Endothelial cell of umbilical vein (primary cell): ENCODE data around the gene HOXB3. TPM values are rescaled to one million over a fixed set of nuclear protein-coding genes. Genes with fewer than 3 reads are reported as not detected.

ENCODE experiments used
- BruUV-seq: library from RNA; stranded (reverse); fragments of 400-500 nt; replicated peaks from 2 replicates; lab custom pipeline; 2021; lab: Mats Ljungman, UMichigan
- CTCF ChIA-PET: fragments of 300-600, 350-600 bp; sonication (Branson Sonifier 250); formaldehyde crosslinking; loops from one replicate; lab custom pipeline; 2021; ENCODE audit warnings: antibody characterized with exemption, inconsistent platforms; lab: Charles Lee
- POLR2A ChIA-PET: fragments of 300-600, 350-600 bp; sonication (Branson Sonifier 250); formaldehyde crosslinking; loops from one replicate; lab custom pipeline; 2021; ENCODE audit warnings: antibody characterized with exemption, inconsistent platforms; lab: Charles Lee
- DNase-seq: peaks from one replicate; pipeline ENCODE4 v3.0.0-alpha.2; 2011; ENCODE audit warnings: low read depth, low spot score
- FAIRE-seq: peaks from 2 replicates; lab custom pipeline; 2011; peaks lifted over from hg19 to GRCh38; lab: Jason Lieb, UNC
- H2AFZ ChIP-seq: 2 replicates; pipeline ENCODE4 v1.6.0; 2012; ENCODE audit warnings: low read depth, low read length, control low read depth, inconsistent platforms
- H3K27ac ChIP-seq: 2 replicates; pipeline ENCODE4 v1.5.1; 2011; ENCODE audit warnings: low read depth, mild to moderate bottlenecking, control low read depth, low read length, moderate library complexity; ENCODE audit not compliant: insufficient read depth
- H3K27me3 ChIP-seq, 2 experiments: 2 replicates each; pipeline versions ENCODE4 v1.6.0 to v1.6.1; 2011; ENCODE audit warnings: low read length in 2 of 2, mixed read lengths in 1 of 2; ENCODE audit not compliant: control insufficient read depth in 2 of 2, insufficient read depth in 2 of 2
- H3K36me3 ChIP-seq, 2 experiments: 2 replicates in 1 of 2; 3 replicates in 1 of 2; pipeline ENCODE4 v1.5.1; 2011; ENCODE audit warnings: low read length in 2 of 2, mild to moderate bottlenecking in 1 of 2, moderate library complexity in 1 of 2; ENCODE audit not compliant: control insufficient read depth in 2 of 2, insufficient read depth in 2 of 2; ENCODE audit errors: extremely low read depth in 1 of 2
- H3K4me1 ChIP-seq: 3 replicates; pipeline ENCODE4 v1.5.1; 2011; ENCODE audit warnings: mild to moderate bottlenecking, low read length; ENCODE audit not compliant: control insufficient read depth, insufficient read depth; ENCODE audit errors: extremely low read depth
- H3K4me2 ChIP-seq: 2 replicates; pipeline ENCODE4 v1.6.1; 2011; ENCODE audit warnings: low read length, control low read depth, mixed read lengths; ENCODE audit not compliant: insufficient read depth
- H3K4me3 ChIP-seq, 3 experiments: fragments of 200-600 bp in 1 of 3; sonication (generic), shearing (Covaris generic) in 1 of 3; replicated peaks in 1 of 3; 2 replicates each; pipeline ENCODE4 v1.5.1; 2011 to 2016; ENCODE audit warnings: control low read depth in 3 of 3, low read length in 3 of 3, mild to moderate bottlenecking in 2 of 3, inconsistent platforms in 1 of 3, low read depth in 1 of 3, moderate library complexity in 1 of 3; ENCODE audit not compliant: insufficient read depth in 1 of 3
- H3K79me2 ChIP-seq: 2 replicates; pipeline ENCODE4 v1.6.0; 2012; ENCODE audit warnings: low read length, inconsistent platforms; ENCODE audit not compliant: control insufficient read depth, insufficient read depth
- H3K9ac ChIP-seq: replicated peaks from 2 replicates; pipeline ENCODE3; 2011; ENCODE audit warnings: low read length, control low read depth; ENCODE audit not compliant: insufficient read depth; ENCODE audit errors: extremely low read depth
- H3K9me1 ChIP-seq: replicated peaks from 3 replicates; pipeline ENCODE4 v1.6.0; 2011; ENCODE audit warnings: mild to moderate bottlenecking, low read length; ENCODE audit not compliant: control insufficient read depth, insufficient read depth; ENCODE audit errors: extremely low read depth
- H3K9me3 ChIP-seq: replicated peaks from 2 replicates; pipeline ENCODE4 v1.5.1; 2012; ENCODE audit warnings: low read length, inconsistent platforms; ENCODE audit not compliant: control insufficient read depth, insufficient read depth
- H4K20me1 ChIP-seq: replicated peaks from 2 replicates; pipeline ENCODE3; 2011; ENCODE audit warnings: mild to moderate bottlenecking, low read length; ENCODE audit not compliant: control insufficient read depth, insufficient read depth; ENCODE audit errors: extremely low read depth
- EZH2 ChIP-seq: IDR thresholded peaks from 2 replicates; pipeline ENCODE4 v1.6.1; 2012; ENCODE audit warnings: borderline replicate concordance, low read depth, mild to moderate bottlenecking, moderate library complexity, low read length, inconsistent platforms; ENCODE audit not compliant: severe bottlenecking
- FOS ChIP-seq: IDR thresholded peaks from 2 replicates; pipeline ENCODE4 v1.6.1; 2011; ENCODE audit warnings: mild to moderate bottlenecking, low read length, moderate library complexity, borderline replicate concordance; ENCODE audit not compliant: insufficient read depth
- GATA2 ChIP-seq: IDR thresholded peaks from 2 replicates; pipeline ENCODE4 v1.7.0; 2011; ENCODE audit warnings: low read depth, mild to moderate bottlenecking, moderate library complexity, mixed read lengths, low read length; ENCODE audit not compliant: insufficient read length, insufficient read depth
- JUN ChIP-seq: IDR thresholded peaks from 2 replicates; pipeline ENCODE4 v1.6.1; 2011; ENCODE audit warnings: borderline replicate concordance, low read depth; ENCODE audit not compliant: insufficient read length, insufficient read depth
- MYC ChIP-seq: IDR thresholded peaks from one replicate; pipeline ENCODE4 v1.6.1; 2011; ENCODE audit warnings: mild to moderate bottlenecking, low read depth, low read length
- POLR2A ChIP-seq: IDR thresholded peaks from 2 replicates; pipeline ENCODE4 v1.6.1; 2012; ENCODE audit warnings: low read depth, mild to moderate bottlenecking, control low read depth, low read length
- POLR2AphosphoS5 ChIP-seq: IDR thresholded peaks from 2 replicates; pipeline ENCODE4 v1.6.1; 2012; ENCODE audit warnings: low read depth, mild to moderate bottlenecking, control low read depth, low read length, moderate library complexity; ENCODE audit not compliant: insufficient read depth
- dilution Hi-C: fragments of 300-500 bp; cut with MboI; formaldehyde crosslinking; loops from one replicate; pipeline ENCODE4 v1.15.0; 2019; ENCODE audit warnings: low sequenced_read_pairs; ENCODE audit not compliant: extremely low pct_ligation_motif_present
- intact Hi-C: fragments of 100-400 bp; cut with micrococcal nuclease; formaldehyde crosslinking; loops from one replicate; pipeline ENCODE4 v1.10.0; 2022
- polyA plus RNA-seq, 4 experiments: library from polyadenylated mRNA; depleted of rRNA in 3 of 4; stranded (reverse) in 3 of 4; unstranded in 1 of 4; fragments of >200 nt; gene quantifications; 2 replicates each; pipeline versions ENCODE4 v1.2.1 to v1.2.3, GENCODE V29; 2011 to 2012; ENCODE audit warnings: missing spikeins in 1 of 4
- total RNA-seq: library from RNA; stranded (reverse); gene quantifications from 2 replicates; pipeline ENCODE4 v1.2.3, GENCODE V29; 2021
- TF ChIP-seq, protein P1 (sequence below), 2 donors: IDR thresholded peaks; 1 replicate in 1 of 2; 2 replicates in 1 of 2; pipeline ENCODE4 v1.5.1; 2011; ENCODE audit warnings: low read length in 2 of 2, mild to moderate bottlenecking in 2 of 2, moderate library complexity in 2 of 2, control low read depth in 1 of 2, inconsistent platforms in 1 of 2, low read depth in 1 of 2; ENCODE audit not compliant: insufficient read depth in 1 of 2; ENCODE audit errors: extremely low read depth in 1 of 2
- TF ChIP-seq, protein P2 (sequence below): IDR thresholded peaks from 2 replicates; pipeline ENCODE4 v1.6.1; 2011; ENCODE audit not compliant: insufficient read depth, insufficient read length

HOXB3 gene
- total and polyA plus RNA-seq, 2 donors (not counting 3 experiments of a cell fraction or from before 2014, with no cell fraction given): 29.6 to 56.6 TPM

- Histone ChIP-seq H3K4me1 (peaks cover 30% of the 10 kb centered on the region), H3K27ac (peak within 1 kb of the TSS; percentile 54), H3K4me2 (peak within 1 kb of the TSS; percentile 95), H3K36me3 (no peaks in the 10 kb centered on the region), H3K27me3 (no peaks in the 10 kb centered on the region), H3K9ac (peak within 1 kb of the TSS; percentile 87), H4K20me1 (no peaks in the 10 kb centered on the region), H3K79me2 (peaks cover 57% of the 10 kb centered on the region), H3K4me3 (peak within 1 kb of the TSS; percentile 47 to 97 (median 86)), H3K9me1 (no peaks in the 10 kb centered on the region), H3K9me3 (no peaks in the 10 kb centered on the region), H2AFZ (peak within 1 kb of the TSS; percentile 77)
- no TSS peak for BruUV-seq
- TF ChIP-seq EZH2 (no peak), POLR2AphosphoS5 (peak; percentile 66), POLR2A (peak; percentile 90), GATA2 (no peak), MYC (no peak), FOS (no peak), JUN (no peak)
- TF ChIP-seq, protein P1, sequence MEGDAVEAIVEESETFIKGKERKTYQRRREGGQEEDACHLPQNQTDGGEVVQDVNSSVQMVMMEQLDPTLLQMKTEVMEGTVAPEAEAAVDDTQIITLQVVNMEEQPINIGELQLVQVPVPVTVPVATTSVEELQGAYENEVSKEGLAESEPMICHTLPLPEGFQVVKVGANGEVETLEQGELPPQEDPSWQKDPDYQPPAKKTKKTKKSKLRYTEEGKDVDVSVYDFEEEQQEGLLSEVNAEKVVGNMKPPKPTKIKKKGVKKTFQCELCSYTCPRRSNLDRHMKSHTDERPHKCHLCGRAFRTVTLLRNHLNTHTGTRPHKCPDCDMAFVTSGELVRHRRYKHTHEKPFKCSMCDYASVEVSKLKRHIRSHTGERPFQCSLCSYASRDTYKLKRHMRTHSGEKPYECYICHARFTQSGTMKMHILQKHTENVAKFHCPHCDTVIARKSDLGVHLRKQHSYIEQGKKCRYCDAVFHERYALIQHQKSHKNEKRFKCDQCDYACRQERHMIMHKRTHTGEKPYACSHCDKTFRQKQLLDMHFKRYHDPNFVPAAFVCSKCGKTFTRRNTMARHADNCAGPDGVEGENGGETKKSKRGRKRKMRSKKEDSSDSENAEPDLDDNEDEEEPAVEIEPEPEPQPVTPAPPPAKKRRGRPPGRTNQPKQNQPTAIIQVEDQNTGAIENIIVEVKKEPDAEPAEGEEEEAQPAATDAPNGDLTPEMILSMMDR (IDR thresholded peaks at IDR 0.05; ENCODE audit: extremely low read depth in 1 of 2, insufficient read depth in 1 of 2, low read depth in 1 of 2, low read length in 2 of 2): no peak
- TF ChIP-seq, protein P2, sequence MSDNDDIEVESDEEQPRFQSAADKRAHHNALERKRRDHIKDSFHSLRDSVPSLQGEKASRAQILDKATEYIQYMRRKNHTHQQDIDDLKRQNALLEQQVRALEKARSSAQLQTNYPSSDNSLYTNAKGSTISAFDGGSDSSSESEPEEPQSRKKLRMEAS: peak; percentile 46
- dilution Hi-C loops (no loop called here), intact Hi-C loops (loop anchor here (1.0 kb wide), 1 partner anchor 7 kb away; no protein-coding TSS in a partner anchor)
- FAIRE-seq (peak; percentile 97), DNase-seq (peak; percentile 80)
- POLR2A ChIA-PET: interaction anchor here (0.6 to 1.0 kb wide), 2 partner anchors 10 to 237 kb away, joined by 4 to 7 read pairs; partner anchors contain the start of gene HOXB8
- CTCF ChIA-PET: interaction anchor here (2.0 kb wide), 1 partner anchor 580 kb away, joined by 4 read pairs; no protein-coding TSS in a partner anchor
Observed at GRCh38 chr17:48604770-48605329, 14.8 kb upstream of the HOXB3 start, which contains the start of gene HOXB6. Gene HOXB6, minus strand, starts transcription at chr17:48604986. Its CDS starts 6,836 bp downstream, at chr17:48598150.
